HepG2 (cell line): ENCODE results near the gene HSPA1B. TPM values are rescaled to one million over a fixed set of nuclear protein-coding genes. Genes with fewer than 3 reads are reported as not detected.

Source experiments
- ATAD3A ChIP-seq: sonication (generic); formaldehyde crosslinking; IDR thresholded peaks from 2 replicates; pipeline ENCODE4 v1.4.0; 2020; ENCODE audit warnings: missing genetic modification reagents
- ATF3 ChIP-seq: sonication (generic); formaldehyde crosslinking; IDR thresholded peaks from 2 replicates; pipeline ENCODE4 v1.4.0; 2020; ENCODE audit warnings: missing genetic modification reagents
- CREM ChIP-seq, 2 experiments: sonication (generic) in 1 of 2; formaldehyde crosslinking in 1 of 2; IDR thresholded peaks; 2 replicates each; pipeline versions ENCODE4 v1.4.0 to v1.6.1; 2016 to 2020; ENCODE audit warnings: antibody characterized with exemption in 1 of 2, mild to moderate bottlenecking in 1 of 2, missing genetic modification reagents in 1 of 2
- FOXP4 ChIP-seq: sonication (generic); formaldehyde crosslinking; IDR thresholded peaks from 2 replicates; pipeline ENCODE4 v1.4.0; 2020; ENCODE audit warnings: missing genetic modification reagents
- MEIS1 ChIP-seq: sonication (generic); formaldehyde crosslinking; IDR thresholded peaks from 2 replicates; pipeline ENCODE4 v1.9.0; 2021; ENCODE audit warnings: mild to moderate bottlenecking, missing genetic modification reagents, moderate library complexity, borderline replicate concordance
- MTERF4 ChIP-seq: sonication (generic); formaldehyde crosslinking; IDR thresholded peaks from 2 replicates; pipeline ENCODE4 v1.8.0; 2023; ENCODE audit warnings: mild to moderate bottlenecking, missing genetic modification reagents
- MTF1 ChIP-seq: sonication (generic); formaldehyde crosslinking; IDR thresholded peaks from 2 replicates; pipeline ENCODE4 v1.5.0; 2020; ENCODE audit warnings: missing genetic modification reagents
- MYC ChIP-seq: sonication (generic); formaldehyde crosslinking; IDR thresholded peaks from 2 replicates; pipeline ENCODE4 v1.9.0; 2021; ENCODE audit warnings: missing genetic modification reagents, borderline replicate concordance
- NCOA5 ChIP-seq: sonication (generic); formaldehyde crosslinking; IDR thresholded peaks from 2 replicates; pipeline ENCODE4 v1.4.0; 2020; ENCODE audit warnings: missing genetic modification reagents
- NFIC ChIP-seq: IDR thresholded peaks from 2 replicates; pipeline ENCODE4 v1.6.1; 2012; ENCODE audit warnings: mild to moderate bottlenecking, low read length, inconsistent platforms
- NFKB2 ChIP-seq: sonication (generic); formaldehyde crosslinking; IDR thresholded peaks from 2 replicates; pipeline ENCODE4 v1.4.0; 2020; ENCODE audit warnings: missing genetic modification reagents, borderline replicate concordance
- SRSF9 ChIP-seq: fragments of 200-400 bp; formaldehyde crosslinking; IDR thresholded peaks from 2 replicates; pipeline ENCODE4 v1.6.1; 2018; ENCODE audit warnings: borderline replicate concordance, mild to moderate bottlenecking, low read depth, low read length; ENCODE audit not compliant: insufficient read depth, poor library complexity, severe bottlenecking
- TFDP2 ChIP-seq: sonication (generic); formaldehyde crosslinking; IDR thresholded peaks from 2 replicates; pipeline ENCODE4 v1.4.0; 2020; ENCODE audit warnings: missing genetic modification reagents
- TRIM22 ChIP-seq: fragments of 450-650 bp; IDR thresholded peaks from 2 replicates; pipeline ENCODE4 v1.6.1; 2017
- XBP1 ChIP-seq: sonication (generic); formaldehyde crosslinking; IDR thresholded peaks from 2 replicates; pipeline ENCODE4 v1.5.0; 2020; ENCODE audit warnings: missing genetic modification reagents
- ZBTB3 ChIP-seq: sonication (generic); formaldehyde crosslinking; IDR thresholded peaks from 2 replicates; pipeline ENCODE4 v1.4.0; 2020; ENCODE audit warnings: low read depth, mild to moderate bottlenecking, moderate library complexity, missing genetic modification reagents, borderline replicate concordance
- ZNF264 ChIP-seq: sonication (generic); formaldehyde crosslinking; IDR thresholded peaks from 2 replicates; pipeline ENCODE4 v1.4.0; 2020; ENCODE audit warnings: missing genetic modification reagents
- ZNF280D ChIP-seq: sonication (generic); formaldehyde crosslinking; IDR thresholded peaks from 2 replicates; pipeline ENCODE4 v1.5.1; 2020; ENCODE audit warnings: mild to moderate bottlenecking, missing genetic modification reagents
- ZNF546 ChIP-seq: sonication (generic); formaldehyde crosslinking; conservative IDR thresholded peaks from 2 replicates; pipeline ENCODE4 v1.8.1; 2023; ENCODE audit warnings: mild to moderate bottlenecking, missing genetic modification reagents
- ZNF598 ChIP-seq: sonication (generic); formaldehyde crosslinking; IDR thresholded peaks from 2 replicates; pipeline ENCODE4 v1.5.1; 2020; ENCODE audit warnings: mild to moderate bottlenecking, missing genetic modification reagents, borderline replicate concordance
- polyA plus RNA-seq, 8 experiments: library from polyadenylated mRNA; depleted of rRNA in 3 of 8; stranded (reverse) in 7 of 8; unstranded in 1 of 8; fragments of >200 nt; fragmentation: Illumina TruSeq in 4 of 8; extraction: Trizol in 4 of 8; gene quantifications; 2 replicates each; pipeline versions ENCODE4 v1.2.1 to v1.2.3, GENCODE V29; 2011 to 2016; ENCODE audit warnings: low read depth in 4 of 8, missing spikeins in 1 of 8, mixed read lengths in 1 of 8; ENCODE audit not compliant: insufficient read depth in 1 of 8
- total RNA-seq, 5 experiments: library from RNA; depleted of rRNA; stranded (reverse); fragments of >200 nt; fragmentation: Illumina TruSeq; extraction: Trizol; gene quantifications; 2 replicates each; pipeline ENCODE4 v1.2.3, GENCODE V29; 2016; ENCODE audit warnings: low read depth in 1 of 5

Gene HSPA1B
- total and polyA plus RNA-seq, 2 of the 13 experiments (the other 11 are each of a cell fraction or from before 2014, with no cell fraction given), result 26.0 to 186 TPM

- TF ChIP-seq ZNF280D (CRISPR knock-in tag), result peak; percentile 45
- 0 out of 2 replicates have a peak, but pooled peaks have one; percentile 32 for TF ChIP-seq ATF3 (CRISPR knock-in tag)
- no peak for TF ChIP-seq TRIM22
- no peak for TF ChIP-seq TFDP2 (CRISPR knock-in tag)
- TF ChIP-seq CREM (IDR thresholded peaks at IDR 0.05), result no peak
- no peak for TF ChIP-seq CREM (CRISPR knock-in tag; IDR thresholded peaks at IDR 0.05)
- TF ChIP-seq ZBTB3 (CRISPR knock-in tag), result peak; percentile 84; the same call in 1 of the 2 replicates
- peak; percentile 89 for TF ChIP-seq MEIS1 (CRISPR knock-in tag)
- peak; percentile 64; the same call in 1 of the 2 replicates for TF ChIP-seq MTERF4 (CRISPR knock-in tag)
- no peak; the same call in 1 of the 2 replicates for TF ChIP-seq MTF1 (CRISPR knock-in tag)
- TF ChIP-seq NCOA5, result no peak
- TF ChIP-seq ATAD3A (CRISPR knock-in tag), result no peak
- TF ChIP-seq FOXP4 (CRISPR knock-in tag), result no peak
- 0 out of 2 replicates have a peak, but pooled peaks have one; percentile 34 for TF ChIP-seq XBP1 (CRISPR knock-in tag)
- peak; percentile 98 for TF ChIP-seq MYC (CRISPR knock-in tag)
- TF ChIP-seq NFIC, result no peak
- peak; percentile 78; the same call in 1 of the 2 replicates for TF ChIP-seq NFKB2 (CRISPR knock-in tag)
- TF ChIP-seq SRSF9, result no peak
- peak; percentile 65; the same call in 1 of the 2 replicates for TF ChIP-seq ZNF598
- no peak for TF ChIP-seq ZNF264
- TF ChIP-seq ZNF546 (CRISPR knock-in tag), result 0 out of 2 replicates have a peak, but pooled peaks have one; percentile 39
Observed at GRCh38 chr6:31795616-31796298, 31.8 kb upstream of the HSPA1B start, which contains the start of gene VARS1 (continued).
